ENCODE measurements around the gene SDK1.

DNA sequence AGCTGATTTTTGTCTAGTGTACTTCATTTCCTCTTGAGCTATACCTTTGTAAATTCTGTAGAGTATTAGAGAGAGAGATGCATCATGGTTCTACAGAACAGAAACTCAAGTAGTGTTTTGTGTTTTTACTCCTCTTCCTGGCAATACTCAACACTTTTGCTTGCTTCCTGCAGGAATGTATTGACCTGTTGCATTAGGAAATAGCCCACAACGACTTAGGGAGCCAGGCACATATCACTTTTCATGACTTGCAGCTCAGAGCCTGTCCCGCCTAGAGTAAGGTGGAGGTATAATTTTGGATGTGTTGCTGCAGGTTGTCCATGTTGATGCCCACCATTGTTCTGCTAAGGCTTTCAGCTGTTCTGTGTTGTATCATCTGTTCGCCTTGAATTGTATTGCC, 216.3 kb downstream of the SDK1 start:
- TF ChIP-seq, protein P1, sequence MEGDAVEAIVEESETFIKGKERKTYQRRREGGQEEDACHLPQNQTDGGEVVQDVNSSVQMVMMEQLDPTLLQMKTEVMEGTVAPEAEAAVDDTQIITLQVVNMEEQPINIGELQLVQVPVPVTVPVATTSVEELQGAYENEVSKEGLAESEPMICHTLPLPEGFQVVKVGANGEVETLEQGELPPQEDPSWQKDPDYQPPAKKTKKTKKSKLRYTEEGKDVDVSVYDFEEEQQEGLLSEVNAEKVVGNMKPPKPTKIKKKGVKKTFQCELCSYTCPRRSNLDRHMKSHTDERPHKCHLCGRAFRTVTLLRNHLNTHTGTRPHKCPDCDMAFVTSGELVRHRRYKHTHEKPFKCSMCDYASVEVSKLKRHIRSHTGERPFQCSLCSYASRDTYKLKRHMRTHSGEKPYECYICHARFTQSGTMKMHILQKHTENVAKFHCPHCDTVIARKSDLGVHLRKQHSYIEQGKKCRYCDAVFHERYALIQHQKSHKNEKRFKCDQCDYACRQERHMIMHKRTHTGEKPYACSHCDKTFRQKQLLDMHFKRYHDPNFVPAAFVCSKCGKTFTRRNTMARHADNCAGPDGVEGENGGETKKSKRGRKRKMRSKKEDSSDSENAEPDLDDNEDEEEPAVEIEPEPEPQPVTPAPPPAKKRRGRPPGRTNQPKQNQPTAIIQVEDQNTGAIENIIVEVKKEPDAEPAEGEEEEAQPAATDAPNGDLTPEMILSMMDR (IDR thresholded peaks at IDR 0.05 in 4 of 5, conservative IDR thresholded peaks at IDR 0.05 in 1 of 5): no peak
- TF ChIP-seq POLR2A (IDR thresholded peaks at IDR 0.05): no peak
